ENCODE results near the gene SLC45A3.

SLC45A3 gene

DNA sequence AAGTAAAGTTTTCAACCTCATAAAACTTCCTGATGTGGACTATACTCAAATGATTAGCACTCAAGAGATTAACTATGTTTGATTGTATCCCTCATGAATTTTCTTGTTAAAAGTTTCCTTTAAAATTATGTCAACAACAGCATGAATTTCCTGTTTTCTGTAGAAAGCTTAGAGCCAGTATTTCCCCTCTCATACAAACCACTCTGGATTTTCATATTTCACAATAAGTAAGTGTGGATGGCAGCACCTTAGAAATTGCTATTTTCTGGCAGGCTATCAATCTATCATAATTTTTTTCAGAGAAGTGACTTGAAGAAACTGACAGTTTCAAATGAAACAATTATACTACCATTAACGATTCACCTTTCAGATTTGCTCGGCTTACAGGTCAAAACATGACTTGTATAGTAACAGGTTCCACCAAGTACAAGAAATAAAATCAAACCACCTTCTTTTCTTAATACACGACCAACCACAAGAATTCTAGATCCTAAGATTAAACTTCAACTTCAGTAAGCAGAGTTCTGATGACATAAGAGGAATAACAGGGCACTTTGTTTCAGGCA, 69.3 kb downstream of the SLC45A3 start:
- no peak for DNase-seq (ENCODE audit: low read depth in 3 of 3)

DNA sequence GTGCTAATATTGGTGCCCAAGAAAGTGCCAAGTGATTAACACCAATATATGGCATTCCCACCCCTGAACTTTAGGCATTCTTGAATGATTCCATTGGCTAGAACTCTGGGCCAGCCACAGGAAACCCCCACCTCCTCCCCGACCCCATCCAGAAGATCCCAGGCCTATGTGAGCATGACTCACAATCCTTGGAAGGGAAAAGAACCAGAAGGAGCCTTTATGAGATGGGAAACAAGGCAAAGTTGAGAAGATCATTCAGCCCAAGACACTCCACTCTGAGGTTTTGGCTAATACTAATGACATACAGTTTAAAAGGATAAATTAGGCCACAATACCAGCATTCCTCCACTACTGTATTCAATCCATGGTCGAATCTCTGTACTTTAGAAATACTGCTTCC, 70.3 kb downstream of the SLC45A3 start:
- DNase-seq (ENCODE audit: low read depth in 3 of 3): no peak

Measured in stimulated activated CD4-positive, alpha-beta T cell treated with anti-CD3 and anti-CD28 coated beads, TNF-alpha, amount 100 ng/mL, for 24 hours (primary cell).